GM19452 (cell line): ENCODE results near the gene STIL.
"Not testable (repeated sequence)": the region's sequence is repeated elsewhere in the genome, so short reads cannot be mapped to it uniquely, and the experiment has no call there.

Source experiments
- ATAC-seq: cut with Tn5 transposase; IDR thresholded peaks from one replicate; pipeline ENCODE4 v1.9.1; 2021; ENCODE audit not compliant: unreplicated experiment

The STIL gene

GRCh38 chr1:47313915-47314664, at the start of gene STIL:
Gene STIL (minus strand): TSS chr1:47314147. CDS start chr1:47310319, 3,828 bp downstream.
- ATAC-seq, result peak; percentile 97

- ATAC-seq, result no peak
Measured at GRCh38 chr1:47362828-47363227, 48.9 kb upstream of the STIL start.

- ATAC-seq, result no peak
Measured at GRCh38 chr1:47361380-47361779, 47.4 kb upstream of the STIL start.

- peak; percentile 79 for ATAC-seq
Measured at GRCh38 chr1:47351305-47351704, 37.4 kb upstream of the STIL start.

GRCh38 chr1:47348246-47348645, 34.3 kb upstream of the STIL start:
- ATAC-seq, result no peak

GRCh38 chr1:47347735-47348134, 33.8 kb upstream of the STIL start:
- no peak for ATAC-seq

- ATAC-seq, result not testable (repeated sequence)
Measured at GRCh38 chr1:47346979-47347378, 33.0 kb upstream of the STIL start.

- no peak for ATAC-seq
Measured at GRCh38 chr1:47340227-47340626, 26.3 kb upstream of the STIL start.

- no peak for ATAC-seq
Measured at GRCh38 chr1:47338249-47339077, 24.5 kb upstream of the STIL start.

- ATAC-seq, result no peak
Measured at GRCh38 chr1:47337350-47337749, 23.4 kb upstream of the STIL start.

GRCh38 chr1:47334765-47335435, 21.0 kb upstream of the STIL start:
- ATAC-seq, result no peak

- ATAC-seq, result peak; percentile 87
Measured at GRCh38 chr1:47333922-47334764, 20.2 kb upstream of the STIL start.

- ATAC-seq, result peak; percentile 78
Measured at GRCh38 chr1:47333578-47333921, 19.6 kb upstream of the STIL start, which contains the start of gene CMPK1. Gene CMPK1 (plus strand): TSS chr1:47333790. CDS start chr1:47333946, 156 bp downstream.

GRCh38 chr1:47332779-47333577, 19.0 kb upstream of the STIL start:
- no peak for ATAC-seq

- no peak for ATAC-seq
Measured at GRCh38 chr1:47331875-47332274, 17.9 kb upstream of the STIL start.

- no peak for ATAC-seq
Measured at GRCh38 chr1:47330212-47330611, 16.3 kb upstream of the STIL start.

- ATAC-seq, result no peak
Measured at GRCh38 chr1:47328992-47329391, 15.0 kb upstream of the STIL start.

- no peak for ATAC-seq
Measured at GRCh38 chr1:47326271-47326670, 12.3 kb upstream of the STIL start.

GRCh38 chr1:47325528-47325927, 11.6 kb upstream of the STIL start:
- no peak for ATAC-seq

- no peak for ATAC-seq
Measured at GRCh38 chr1:47324682-47325081, 10.7 kb upstream of the STIL start.
